HepG2 (cell line): ENCODE results near the gene MIS18A. TPM values are rescaled to one million over a fixed set of nuclear protein-coding genes. Genes with fewer than 3 reads are reported as not detected.

Source experiments
- ATAC-seq: fragments of 200-7000 bp; cut with Tn5 transposase; 3 replicates; pipeline ENCODE4 v1.9.1; 2020; ENCODE audit warnings: mild to moderate bottlenecking, moderate library complexity
- BruUV-seq: library from RNA; stranded (reverse); fragments of 400-500 nt; replicated peaks from 2 replicates; lab custom pipeline; 2021; lab: Mats Ljungman, UMichigan
- CTCF ChIA-PET: fragments of 300-600 bp; formaldehyde crosslinking; extraction: SDS; loops from one replicate; lab custom pipeline; 2021; ENCODE audit warnings: low total read pairs, inconsistent platforms, low intra/inter-chr PET ratio; lab: Yijun Ruan, JAX
- POLR2A ChIA-PET: fragments of 350-600 bp; sonication (Branson Sonifier 250); formaldehyde crosslinking; loops from one replicate; lab custom pipeline; 2020; ENCODE audit warnings: antibody characterized with exemption, inconsistent platforms; lab: Yijun Ruan, JAX
- DNase-seq: peaks from one replicate; pipeline ENCODE4 v3.0.0-alpha.2; 2015; ENCODE audit warnings: low spot score
- FAIRE-seq: peaks from 3 replicates; lab custom pipeline; 2011; peaks lifted over from hg19 to GRCh38; lab: Jason Lieb, UNC
- H2AFZ ChIP-seq: one replicate; pipeline ENCODE4 v1.6.1; 2011; ENCODE audit warnings: low read length, inconsistent platforms
- H3K27ac ChIP-seq: fragments of 300-600 bp; 3 replicates; pipeline ENCODE4 v1.8.0; 2011; ENCODE audit warnings: mixed run types, mild to moderate bottlenecking, mixed read lengths, low read length, inconsistent platforms; ENCODE audit not compliant: insufficient read depth; ENCODE audit errors: extremely low read length
- H3K27me3 ChIP-seq, 2 experiments: fragments of 200-600 bp in 1 of 2; 2 replicates in 1 of 2; 3 replicates in 1 of 2; pipeline versions ENCODE4 v1.6.0 to v1.8.0; 2011; ENCODE audit warnings: low read length in 2 of 2, mild to moderate bottlenecking in 2 of 2, moderate library complexity in 2 of 2, inconsistent platforms in 1 of 2; ENCODE audit not compliant: insufficient read depth in 2 of 2, control insufficient read depth in 1 of 2
- H3K36me3 ChIP-seq, 2 experiments: fragments of 200-600 bp in 1 of 2; replicated peaks in 1 of 2; 2 replicates in 1 of 2; 3 replicates in 1 of 2; pipeline versions ENCODE4 v1.5.1 to v1.8.0; 2011; ENCODE audit warnings: low read length in 2 of 2, inconsistent platforms in 1 of 2; ENCODE audit not compliant: insufficient read depth in 2 of 2, control insufficient read depth in 1 of 2
- H3K4me1 ChIP-seq: 2 replicates; pipeline ENCODE4 v1.5.1; 2012; ENCODE audit warnings: low read length, inconsistent platforms; ENCODE audit not compliant: insufficient read depth
- H3K4me2 ChIP-seq: 2 replicates; pipeline ENCODE4 v1.6.0; 2011; ENCODE audit warnings: low read depth, low read length, inconsistent platforms
- H3K4me3 ChIP-seq, 3 experiments: fragments of 200-600 bp in 1 of 3; sonication (generic), shearing (Covaris generic) in 1 of 3; replicated peaks in 1 of 3; 2 replicates each; pipeline ENCODE4 v1.5.1; 2011 to 2016; ENCODE audit warnings: low read length in 3 of 3, inconsistent platforms in 2 of 3, low read depth in 2 of 3, mild to moderate bottlenecking in 2 of 3, control low read depth in 1 of 3, mixed read lengths in 1 of 3; ENCODE audit not compliant: insufficient read depth in 1 of 3
- H3K79me2 ChIP-seq: one replicate; pipeline ENCODE4 v1.6.1; 2011; ENCODE audit warnings: low read length, inconsistent platforms; ENCODE audit not compliant: insufficient read depth
- H3K9ac ChIP-seq: 2 replicates; pipeline ENCODE4 v1.6.0; 2011; ENCODE audit warnings: mild to moderate bottlenecking, low read depth, low read length, inconsistent platforms; ENCODE audit not compliant: insufficient read depth
- H3K9me3 ChIP-seq: 2 replicates; pipeline ENCODE4 v1.5.1; 2012; ENCODE audit warnings: mild to moderate bottlenecking, low read length
- H4K20me1 ChIP-seq: 2 replicates; pipeline ENCODE4 v1.6.0; 2011; ENCODE audit warnings: inconsistent platforms, mild to moderate bottlenecking, low read length, moderate library complexity; ENCODE audit not compliant: insufficient read depth
- FOXK1 ChIP-seq: sonication (generic); formaldehyde crosslinking; IDR thresholded peaks from 2 replicates; pipeline ENCODE4 v1.4.0; 2020; ENCODE audit warnings: low read depth, missing genetic modification reagents, borderline replicate concordance
- KAT2B ChIP-seq: fragments of 150-350 bp; IDR thresholded peaks from 2 replicates; pipeline ENCODE4 v1.6.1; 2014; ENCODE audit warnings: low read depth, low read length, borderline replicate concordance
- MTA1 ChIP-seq: sonication (generic); formaldehyde crosslinking; IDR thresholded peaks from 2 replicates; pipeline ENCODE4 v1.4.0; 2020; ENCODE audit warnings: missing genetic modification reagents, mild to moderate bottlenecking, borderline replicate concordance
- NCOA5 ChIP-seq: sonication (generic); formaldehyde crosslinking; IDR thresholded peaks from 2 replicates; pipeline ENCODE4 v1.4.0; 2020; ENCODE audit warnings: missing genetic modification reagents
- NFATC3 ChIP-seq: sonication (generic); formaldehyde crosslinking; IDR thresholded peaks from 2 replicates; pipeline ENCODE4 v1.5.1; 2020; ENCODE audit warnings: mild to moderate bottlenecking, missing genetic modification reagents
- NFKBIZ ChIP-seq: IDR thresholded peaks from 2 replicates; pipeline ENCODE4 v1.6.1; 2018; ENCODE audit warnings: missing genetic modification reagents, missing compliant biosample characterization
- PCBP2 ChIP-seq: fragments of 200-400 bp; formaldehyde crosslinking; optimal IDR thresholded peaks from 2 replicates; pipeline ENCODE3; 2018; ENCODE audit warnings: low read length, low read depth; ENCODE audit not compliant: poor library complexity, severe bottlenecking
- SOX5 ChIP-seq: IDR thresholded peaks from 2 replicates; pipeline ENCODE4 v1.6.1; 2016; ENCODE audit warnings: borderline replicate concordance
- TRIM24 ChIP-seq: sonication (generic); formaldehyde crosslinking; IDR thresholded peaks from 2 replicates; pipeline ENCODE4 v1.8.0; 2022; ENCODE audit warnings: mild to moderate bottlenecking, missing genetic modification reagents
- ZFP91 ChIP-seq: sonication (generic); formaldehyde crosslinking; IDR thresholded peaks from 2 replicates; pipeline ENCODE4 v1.9.0; 2022; ENCODE audit warnings: missing genetic modification reagents, mild to moderate bottlenecking, borderline replicate concordance
- ZNF383 ChIP-seq: sonication (generic); formaldehyde crosslinking; IDR thresholded peaks from 2 replicates; pipeline ENCODE4 v1.4.0; 2020; ENCODE audit warnings: missing genetic modification reagents, mild to moderate bottlenecking, borderline replicate concordance
- ZNF747 ChIP-seq: sonication (generic); formaldehyde crosslinking; IDR thresholded peaks from 2 replicates; pipeline ENCODE4 v1.8.1; 2023; ENCODE audit warnings: missing genetic modification reagents, mild to moderate bottlenecking, borderline replicate concordance
- ZNF891 ChIP-seq: sonication (generic); formaldehyde crosslinking; IDR thresholded peaks from 2 replicates; pipeline ENCODE4 v1.5.0; 2020; ENCODE audit warnings: mild to moderate bottlenecking, missing genetic modification reagents
- ZZZ3 ChIP-seq: sonication (generic); formaldehyde crosslinking; IDR thresholded peaks from 2 replicates; pipeline ENCODE4 v1.4.0; 2020; ENCODE audit warnings: missing genetic modification reagents, mild to moderate bottlenecking, borderline replicate concordance
- WGBS: methylation state at CpG from one replicate; pipeline ENCODE4 v1.1.6; 2017; ENCODE audit warnings: low lambda C conversion rate; 5-methylcytosine and 5-hydroxymethylcytosine counted together
- in situ Hi-C: cut with HindIII; loops from 2 replicates; pipeline ENCODE4 v1.10.0; 2017; ENCODE audit warnings: low pct_unique_long_range_greater_than_20kb; ENCODE audit not compliant: extremely low pct_ligation_motif_present
- intact Hi-C: fragments of 100-400 bp; cut with micrococcal nuclease; formaldehyde crosslinking; loops from one replicate; pipeline ENCODE4 v1.10.0; 2022; ENCODE audit not compliant: unreplicated experiment
- polyA plus RNA-seq, 8 experiments: library from polyadenylated mRNA; depleted of rRNA in 3 of 8; stranded (reverse) in 7 of 8; unstranded in 1 of 8; fragments of >200 nt; fragmentation: Illumina TruSeq in 4 of 8; extraction: Trizol in 4 of 8; gene quantifications; 2 replicates each; pipeline versions ENCODE4 v1.2.1 to v1.2.3, GENCODE V29; 2011 to 2016; ENCODE audit warnings: low read depth in 4 of 8, missing spikeins in 1 of 8, mixed read lengths in 1 of 8; ENCODE audit not compliant: insufficient read depth in 1 of 8
- total RNA-seq, 5 experiments: library from RNA; depleted of rRNA; stranded (reverse); fragments of >200 nt; fragmentation: Illumina TruSeq; extraction: Trizol; gene quantifications; 2 replicates each; pipeline ENCODE4 v1.2.3, GENCODE V29; 2016; ENCODE audit warnings: low read depth in 1 of 5

MIS18A gene
- total and polyA plus RNA-seq, 2 of the 13 experiments (the other 11 are each of a cell fraction or from before 2014, with no cell fraction given), result 11.2 to 41.4 TPM

DNA sequence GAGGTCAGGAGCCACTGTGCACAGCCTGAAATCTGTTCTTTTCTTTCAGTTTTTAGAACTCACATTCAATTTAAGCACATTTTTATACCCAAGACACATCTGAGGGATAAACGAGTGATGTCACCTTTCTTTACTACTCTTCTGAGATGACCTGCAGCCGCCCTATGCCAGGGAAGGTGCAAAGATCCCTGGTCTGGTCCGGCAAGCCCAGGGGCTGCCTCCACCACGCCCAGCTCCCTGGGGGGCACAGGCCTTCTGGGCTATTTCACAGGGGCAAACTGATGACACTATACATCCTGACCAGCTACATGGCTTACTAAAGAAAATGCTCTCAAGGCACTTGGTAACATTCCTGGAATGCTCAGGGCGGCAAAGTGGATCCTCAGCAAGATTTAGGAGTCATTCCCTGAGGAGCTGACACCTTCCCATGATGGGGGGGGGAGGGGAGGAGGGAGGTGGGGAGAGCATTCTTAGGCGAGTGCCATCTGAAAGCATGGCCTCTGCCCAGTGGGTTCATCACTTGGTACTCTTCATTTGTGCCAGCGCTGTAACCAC lies 31.1 kb upstream of the MIS18A start:
- in situ Hi-C loops (no loop called here), intact Hi-C loops (loop anchor here (5.0 kb wide), 1 partner anchor 47 kb away; no protein-coding TSS in a partner anchor)
- no peak for DNase-seq
- no peak overlapping the region for H3K27ac ChIP-seq
- POLR2A ChIA-PET, result interaction anchor here (1.2 kb wide), 1 partner anchor 9 kb away, joined by 3 read pairs; no protein-coding TSS in a partner anchor
- CTCF ChIA-PET, result no interaction called here
- 96% methylated on average over 7 of the region's 7 CpGs for WGBS
- BruUV-seq, result no TSS peak
- peaks cover 4 to 29% of the 10 kb centered on the region in 2 experiments; a peak in 4 of 5 replicates for H3K36me3 ChIP-seq
- no peaks in the 10 kb centered on the region for H3K79me2 ChIP-seq
- TF ChIP-seq MTA1 (CRISPR knock-in tag) (no peak), TRIM24 (CRISPR knock-in tag) (no peak), ZZZ3 (CRISPR knock-in tag) (no peak), FOXK1 (CRISPR knock-in tag) (no peak), NFATC3 (CRISPR knock-in tag) (no peak), SOX5 (CRISPR knock-in tag) (no peak), NFKBIZ (no peak), ZNF891 (CRISPR knock-in tag) (no peak), ZNF383 (CRISPR knock-in tag) (no peak), PCBP2 (no peak), ZNF747 (CRISPR knock-in tag) (no peak), NCOA5 (CRISPR knock-in tag) (no peak), KAT2B (no peak), ZFP91 (CRISPR knock-in tag) (no peak)
- no peak for ATAC-seq
- no peaks in the 10 kb centered on the region for H3K27me3 ChIP-seq
- H4K20me1 ChIP-seq, result no peaks in the 10 kb centered on the region
- no peaks in the 10 kb centered on the region for H3K9me3 ChIP-seq
- no peak overlapping the region for H2AFZ ChIP-seq
- no peak overlapping the region for H3K9ac ChIP-seq
- peaks cover 14% of the 10 kb centered on the region for H3K4me1 ChIP-seq
- H3K4me2 ChIP-seq, result no peak overlapping the region
- H3K4me3 ChIP-seq, result no peak overlapping the region
- no peak for FAIRE-seq
